ENCODE measurements around the gene PDIK1L. TPM values are rescaled to one million over a fixed set of nuclear protein-coding genes. Genes with fewer than 3 reads are reported as not detected.

Gene PDIK1L
- total and polyA plus RNA-seq, 2 of the 4 experiments (the other 2 are of a cell fraction): 1.4 to 3.0 TPM

DNA sequence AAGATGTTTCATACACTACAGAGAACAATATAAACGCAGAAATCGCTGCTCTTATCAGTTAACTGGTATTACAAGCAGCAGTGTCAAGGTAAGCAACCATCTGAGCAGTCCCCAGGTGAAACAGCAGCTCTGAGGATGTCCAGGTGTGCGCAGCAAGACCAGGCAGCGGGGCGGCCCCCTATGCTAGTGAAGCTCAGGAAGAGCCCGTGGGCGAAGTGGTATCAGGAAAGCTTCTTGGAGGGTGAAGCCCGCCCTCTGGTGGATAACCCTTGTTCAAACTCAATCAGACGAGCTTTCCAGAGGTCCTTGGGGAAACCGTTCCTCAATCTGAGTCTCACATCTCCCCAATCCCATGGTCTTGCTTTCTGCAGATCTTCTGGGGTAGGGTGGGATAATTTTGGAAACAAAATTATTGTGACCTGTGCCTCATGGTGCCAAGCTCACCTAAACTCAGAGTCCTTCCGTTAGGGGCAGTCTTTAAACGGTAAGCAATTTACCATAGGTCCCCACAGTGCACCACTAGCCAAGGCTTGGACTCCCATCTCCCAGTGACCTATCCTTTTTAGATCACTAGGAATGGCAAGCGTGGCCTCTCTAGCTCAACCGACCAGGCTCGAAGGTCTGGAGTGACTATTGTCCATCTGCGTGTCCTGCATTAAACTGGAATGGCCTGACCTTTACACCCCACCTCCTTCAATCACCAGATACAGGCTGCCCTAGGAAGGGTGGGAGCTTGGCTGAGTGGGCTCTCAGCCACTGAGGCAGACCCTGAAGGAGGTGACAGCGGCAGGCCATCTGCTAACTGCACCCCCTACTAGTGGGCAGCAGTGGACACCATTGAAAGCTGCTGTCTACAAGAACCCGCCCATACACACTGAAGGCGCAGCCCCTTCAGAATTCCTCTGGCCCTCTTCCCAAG is 33.7 kb downstream of the PDIK1L start:
- Histone ChIP-seq H4K20me1 (ENCODE audit: insufficient read depth, low read length) (no peaks in the 10 kb centered on the region), H3K14ac (replicated peaks; ENCODE audit: low read depth, low read length) (no peak overlapping the region), H3K18ac (ENCODE audit: low read depth, low read length) (no peak overlapping the region), H4K91ac (ENCODE audit: insufficient read depth, low read depth, low read length) (no peak overlapping the region), H2BK20ac (ENCODE audit: low read depth, low read length) (no peak overlapping the region), H2BK120ac (ENCODE audit: low read depth, low read length) (no peak overlapping the region), H2BK15ac (ENCODE audit: low read depth, low read length) (no peak overlapping the region), H3K56ac (ENCODE audit: extremely low read depth, insufficient read depth, low read length) (no peak overlapping the region), H3K36me3 (ENCODE audit: control insufficient read depth, insufficient read depth, low read length) (no peaks in the 10 kb centered on the region), H2AK5ac (ENCODE audit: low read depth, low read length) (no peak overlapping the region), H2AFZ (replicated peaks; ENCODE audit: low read length, poor library complexity) (peak overlapping the region; percentile 86), H3K27ac (ENCODE audit: insufficient read depth, low read length) (no peak overlapping the region), H3K4me2 (ENCODE audit: low read depth, low read length) (peak overlapping the region; percentile 74; the same call in 1 of the 2 replicates), H4K8ac (ENCODE audit: low read depth in 2 of 2, low read length in 2 of 2) (no peak overlapping the region), H3K27me3 (ENCODE audit: control insufficient read depth, insufficient read depth, low read length) (peaks cover 27% of the 10 kb centered on the region), H4K5ac (ENCODE audit: low read depth, low read length) (no peak overlapping the region), H2AK9ac (replicated peaks; ENCODE audit: low read depth, low read length, poor library complexity) (no peak overlapping the region), H3K4me1 (ENCODE audit: control insufficient read depth, insufficient read depth, low read length) (no peaks in the 10 kb centered on the region), H3K79me1 (ENCODE audit: low read depth in 1 of 2, low read length in 2 of 2) (no peaks in the 10 kb centered on the region), H3K9me1 (ENCODE audit: insufficient read depth, low read length) (no peaks in the 10 kb centered on the region), H3K4ac (ENCODE audit: low read depth, low read length) (no peak overlapping the region), H3K4me3 (ENCODE audit: insufficient read depth, low read depth, low read length) (no peak overlapping the region), H3K9ac (ENCODE audit: low read depth, low read length) (no peak overlapping the region), H2BK5ac (ENCODE audit: low read depth, low read length, poor library complexity, severe bottlenecking) (no peak overlapping the region), H3K9me3 (ENCODE audit: control insufficient read depth, insufficient read depth, low read length) (no peaks in the 10 kb centered on the region), H3K23ac (ENCODE audit: low read depth, low read length) (no peak overlapping the region)
- no TSS peak for BruUV-seq (replicated peaks)
- TF ChIP-seq FOS (IDR thresholded peaks at IDR 0.05; ENCODE audit: low read depth, low read length) (no peak), RAD21 (IDR thresholded peaks at IDR 0.05; ENCODE audit: low read length) (peak; percentile 77), SMC3 (IDR thresholded peaks at IDR 0.05; ENCODE audit: low read depth, low read length) (peak; percentile 92)
- TF ChIP-seq, protein P1, sequence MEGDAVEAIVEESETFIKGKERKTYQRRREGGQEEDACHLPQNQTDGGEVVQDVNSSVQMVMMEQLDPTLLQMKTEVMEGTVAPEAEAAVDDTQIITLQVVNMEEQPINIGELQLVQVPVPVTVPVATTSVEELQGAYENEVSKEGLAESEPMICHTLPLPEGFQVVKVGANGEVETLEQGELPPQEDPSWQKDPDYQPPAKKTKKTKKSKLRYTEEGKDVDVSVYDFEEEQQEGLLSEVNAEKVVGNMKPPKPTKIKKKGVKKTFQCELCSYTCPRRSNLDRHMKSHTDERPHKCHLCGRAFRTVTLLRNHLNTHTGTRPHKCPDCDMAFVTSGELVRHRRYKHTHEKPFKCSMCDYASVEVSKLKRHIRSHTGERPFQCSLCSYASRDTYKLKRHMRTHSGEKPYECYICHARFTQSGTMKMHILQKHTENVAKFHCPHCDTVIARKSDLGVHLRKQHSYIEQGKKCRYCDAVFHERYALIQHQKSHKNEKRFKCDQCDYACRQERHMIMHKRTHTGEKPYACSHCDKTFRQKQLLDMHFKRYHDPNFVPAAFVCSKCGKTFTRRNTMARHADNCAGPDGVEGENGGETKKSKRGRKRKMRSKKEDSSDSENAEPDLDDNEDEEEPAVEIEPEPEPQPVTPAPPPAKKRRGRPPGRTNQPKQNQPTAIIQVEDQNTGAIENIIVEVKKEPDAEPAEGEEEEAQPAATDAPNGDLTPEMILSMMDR (conservative IDR thresholded peaks at IDR 0.05; ENCODE audit: low read depth, low read length): peak; percentile 72
- WGBS, 2 experiments (ENCODE audit: extremely low coverage in 2 of 2, insufficient read length in 1 of 2): 69% methylated on average over 2 of the region's 19 CpGs; no CpG with 5 or more reads in 1 of the 2 experiments
- intact Hi-C loops (cut with micrococcal nuclease) (loop anchor here (1.0 kb wide), 2 partner anchors 40 to 109 kb away; no protein-coding TSS in a partner anchor), dilution Hi-C loops (cut with HindIII; ENCODE audit: low sequenced_read_pairs, unreplicated experiment) (no loop called here), in situ Hi-C loops (cut with MboI; ENCODE audit: low sequenced_read_pairs) (loop anchor here (5.0 kb wide), 2 partner anchors 38 to 103 kb away; no protein-coding TSS in a partner anchor)
- ChIA-PET POLR2A (ENCODE audit: unreplicated experiment) (no interaction called here), CTCF (interaction anchor here (0.5 to 1.6 kb wide), 16 partner anchors 15 to 315 kb away, joined by 3 to 9 read pairs (median 3); partner anchors contain the start of genes CNKSR1 and PDIK1L)
- ATAC-seq (ENCODE audit: low read depth) (peak; percentile 97), DNase-seq (peak; percentile 80)

All from IMR-90 (cell line).